ENCODE measurements around the gene ASPSCR1. TPM values are rescaled to one million over a fixed set of nuclear protein-coding genes. Genes with fewer than 3 reads are reported as not detected.

Gene ASPSCR1
- total and polyA plus RNA-seq, 2 of the 13 experiments (the other 11 are each of a cell fraction or from before 2014, with no cell fraction given): 274 to 314 TPM

DNA sequence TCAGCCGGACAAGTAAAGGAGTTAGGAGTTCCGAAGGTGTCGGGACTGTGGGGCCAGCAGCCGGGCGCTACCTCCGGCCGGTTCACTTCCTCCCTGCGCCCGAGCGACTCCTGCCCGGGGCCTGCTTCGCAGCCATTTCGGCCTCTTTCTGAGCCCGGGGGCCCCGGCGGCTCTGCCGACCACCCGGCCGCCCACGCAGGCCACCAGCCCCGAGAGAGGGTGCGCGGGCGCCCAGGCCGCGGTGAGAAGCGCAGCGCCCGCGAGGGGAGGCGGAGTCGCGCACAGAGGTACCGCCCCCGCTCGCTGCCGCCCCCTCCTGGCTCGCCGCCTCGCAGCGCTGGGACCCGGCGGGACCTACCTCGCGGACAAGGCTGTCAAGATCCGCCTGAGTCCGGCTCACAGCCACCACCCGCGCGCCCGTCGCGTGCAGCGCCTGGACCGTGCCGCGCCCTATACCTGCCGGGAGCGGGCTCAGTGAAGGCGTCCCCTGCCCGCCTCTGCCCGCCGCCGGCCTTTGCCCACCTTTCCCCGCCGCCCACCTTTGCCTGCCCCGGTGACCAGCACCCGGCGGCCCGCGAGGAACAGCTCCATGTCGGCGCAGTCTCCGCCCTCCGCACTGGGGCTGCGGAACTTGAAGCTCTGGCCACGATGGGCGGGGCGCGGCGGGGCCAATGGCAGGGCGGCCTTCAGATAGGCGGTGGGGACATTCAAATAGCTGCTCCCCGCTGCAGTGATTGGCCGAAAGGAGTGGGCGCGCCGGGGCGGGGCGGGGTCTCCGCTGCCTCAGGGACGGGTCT lies 59.9 kb downstream of the ASPSCR1 start, which contains the start of gene DCXR (continued):
- TF ChIP-seq, protein P1, sequence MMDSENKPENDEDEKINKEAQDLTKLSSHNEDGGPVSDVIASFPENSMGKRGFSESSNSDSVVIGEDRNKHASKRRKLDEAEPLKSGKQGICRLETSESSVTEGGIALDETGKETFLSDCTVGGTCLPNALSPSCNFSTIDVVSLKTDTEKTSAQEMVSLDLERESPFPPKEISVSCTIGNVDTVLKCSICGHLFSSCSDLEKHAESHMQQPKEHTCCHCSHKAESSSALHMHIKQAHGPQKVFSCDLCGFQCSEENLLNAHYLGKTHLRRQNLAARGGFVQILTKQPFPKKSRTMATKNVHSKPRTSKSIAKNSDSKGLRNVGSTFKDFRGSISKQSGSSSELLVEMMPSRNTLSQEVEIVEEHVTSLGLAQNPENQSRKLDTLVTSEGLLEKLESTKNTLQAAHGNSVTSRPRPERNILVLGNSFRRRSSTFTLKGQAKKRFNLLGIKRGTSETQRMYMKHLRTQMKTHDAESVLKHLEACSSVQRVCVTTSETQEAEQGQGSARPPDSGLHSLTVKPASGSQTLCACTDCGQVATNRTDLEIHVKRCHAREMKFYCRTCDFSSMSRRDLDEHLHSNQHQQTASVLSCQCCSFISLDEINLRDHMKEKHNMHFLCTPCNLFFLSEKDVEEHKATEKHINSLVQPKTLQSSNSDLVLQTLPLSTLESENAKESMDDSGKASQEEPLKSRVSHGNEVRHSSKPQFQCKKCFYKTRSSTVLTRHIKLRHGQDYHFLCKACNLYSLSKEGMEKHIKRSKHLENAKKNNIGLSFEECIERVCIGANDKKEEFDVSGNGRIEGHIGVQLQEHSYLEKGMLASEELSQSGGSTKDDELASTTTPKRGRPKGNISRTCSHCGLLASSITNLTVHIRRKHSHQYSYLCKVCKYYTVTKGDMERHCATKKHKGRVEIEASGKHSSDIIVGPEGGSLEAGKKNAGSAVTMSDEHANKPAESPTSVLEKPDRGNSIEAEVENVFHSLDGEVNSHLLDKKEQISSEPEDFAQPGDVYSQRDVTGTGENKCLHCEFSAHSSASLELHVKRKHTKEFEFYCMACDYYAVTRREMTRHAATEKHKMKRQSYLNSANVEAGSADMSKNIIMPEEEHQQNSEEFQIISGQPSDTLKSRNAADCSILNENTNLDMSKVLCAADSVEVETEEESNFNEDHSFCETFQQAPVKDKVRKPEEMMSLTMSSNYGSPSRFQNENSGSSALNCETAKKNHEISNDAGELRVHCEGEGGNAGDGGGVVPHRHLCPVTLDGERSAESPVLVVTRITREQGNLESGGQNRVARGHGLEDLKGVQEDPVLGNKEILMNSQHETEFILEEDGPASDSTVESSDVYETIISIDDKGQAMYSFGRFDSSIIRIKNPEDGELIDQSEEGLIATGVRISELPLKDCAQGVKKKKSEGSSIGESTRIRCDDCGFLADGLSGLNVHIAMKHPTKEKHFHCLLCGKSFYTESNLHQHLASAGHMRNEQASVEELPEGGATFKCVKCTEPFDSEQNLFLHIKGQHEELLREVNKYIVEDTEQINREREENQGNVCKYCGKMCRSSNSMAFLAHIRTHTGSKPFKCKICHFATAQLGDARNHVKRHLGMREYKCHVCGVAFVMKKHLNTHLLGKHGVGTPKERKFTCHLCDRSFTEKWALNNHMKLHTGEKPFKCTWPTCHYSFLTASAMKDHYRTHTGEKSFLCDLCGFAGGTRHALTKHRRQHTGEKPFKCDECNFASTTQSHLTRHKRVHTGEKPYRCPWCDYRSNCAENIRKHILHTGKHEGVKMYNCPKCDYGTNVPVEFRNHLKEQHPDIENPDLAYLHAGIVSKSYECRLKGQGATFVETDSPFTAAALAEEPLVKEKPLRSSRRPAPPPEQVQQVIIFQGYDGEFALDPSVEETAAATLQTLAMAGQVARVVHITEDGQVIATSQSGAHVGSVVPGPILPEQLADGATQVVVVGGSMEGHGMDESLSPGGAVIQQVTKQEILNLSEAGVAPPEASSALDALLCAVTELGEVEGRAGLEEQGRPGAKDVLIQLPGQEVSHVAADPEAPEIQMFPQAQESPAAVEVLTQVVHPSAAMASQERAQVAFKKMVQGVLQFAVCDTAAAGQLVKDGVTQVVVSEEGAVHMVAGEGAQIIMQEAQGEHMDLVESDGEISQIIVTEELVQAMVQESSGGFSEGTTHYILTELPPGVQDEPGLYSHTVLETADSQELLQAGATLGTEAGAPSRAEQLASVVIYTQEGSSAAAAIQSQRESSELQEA (CRISPR knock-in tag; IDR thresholded peaks at IDR 0.05; ENCODE audit: not compliant biosample characterization): peak; percentile 87
- TF ChIP-seq GLMP (CRISPR knock-in tag; IDR thresholded peaks at IDR 0.05; ENCODE audit: borderline replicate concordance) (no peak), U2AF1 (optimal IDR thresholded peaks at IDR 0.05; ENCODE audit: low read depth, low read length) (no peak), ZSCAN30 (CRISPR knock-in tag; IDR thresholded peaks at IDR 0.05) (0 out of 2 replicates have a peak, but pooled peaks have one; percentile 57), ARNT2 (CRISPR knock-in tag; IDR thresholded peaks at IDR 0.05; ENCODE audit: low read depth) (peak; percentile 98), SAFB2 (CRISPR knock-in tag; IDR thresholded peaks at IDR 0.05; ENCODE audit: borderline replicate concordance, low read depth) (peak; percentile 95; the same call in 1 of the 2 replicates), ATM (IDR thresholded peaks at IDR 0.05; ENCODE audit: borderline replicate concordance) (no peak), U2AF2 (IDR thresholded peaks at IDR 0.05; ENCODE audit: low read depth, low read length) (no peak), FOXA1 (IDR thresholded peaks at IDR 0.05) (no peak), FOXA1 (CRISPR knock-in tag; IDR thresholded peaks at IDR 0.05) (no peak; the same call in 1 of the 2 replicates), PAF1 (CRISPR knock-in tag; IDR thresholded peaks at IDR 0.05) (no peak), ZNF790 (CRISPR knock-in tag; IDR thresholded peaks at IDR 0.05; ENCODE audit: borderline replicate concordance) (peak; percentile 89; the same call in 1 of the 2 replicates), ZNF674 (CRISPR knock-in tag; IDR thresholded peaks at IDR 0.05; ENCODE audit: low read depth) (peak; percentile 72; the same call in 1 of the 2 replicates)
- TF ChIP-seq, protein P2, sequence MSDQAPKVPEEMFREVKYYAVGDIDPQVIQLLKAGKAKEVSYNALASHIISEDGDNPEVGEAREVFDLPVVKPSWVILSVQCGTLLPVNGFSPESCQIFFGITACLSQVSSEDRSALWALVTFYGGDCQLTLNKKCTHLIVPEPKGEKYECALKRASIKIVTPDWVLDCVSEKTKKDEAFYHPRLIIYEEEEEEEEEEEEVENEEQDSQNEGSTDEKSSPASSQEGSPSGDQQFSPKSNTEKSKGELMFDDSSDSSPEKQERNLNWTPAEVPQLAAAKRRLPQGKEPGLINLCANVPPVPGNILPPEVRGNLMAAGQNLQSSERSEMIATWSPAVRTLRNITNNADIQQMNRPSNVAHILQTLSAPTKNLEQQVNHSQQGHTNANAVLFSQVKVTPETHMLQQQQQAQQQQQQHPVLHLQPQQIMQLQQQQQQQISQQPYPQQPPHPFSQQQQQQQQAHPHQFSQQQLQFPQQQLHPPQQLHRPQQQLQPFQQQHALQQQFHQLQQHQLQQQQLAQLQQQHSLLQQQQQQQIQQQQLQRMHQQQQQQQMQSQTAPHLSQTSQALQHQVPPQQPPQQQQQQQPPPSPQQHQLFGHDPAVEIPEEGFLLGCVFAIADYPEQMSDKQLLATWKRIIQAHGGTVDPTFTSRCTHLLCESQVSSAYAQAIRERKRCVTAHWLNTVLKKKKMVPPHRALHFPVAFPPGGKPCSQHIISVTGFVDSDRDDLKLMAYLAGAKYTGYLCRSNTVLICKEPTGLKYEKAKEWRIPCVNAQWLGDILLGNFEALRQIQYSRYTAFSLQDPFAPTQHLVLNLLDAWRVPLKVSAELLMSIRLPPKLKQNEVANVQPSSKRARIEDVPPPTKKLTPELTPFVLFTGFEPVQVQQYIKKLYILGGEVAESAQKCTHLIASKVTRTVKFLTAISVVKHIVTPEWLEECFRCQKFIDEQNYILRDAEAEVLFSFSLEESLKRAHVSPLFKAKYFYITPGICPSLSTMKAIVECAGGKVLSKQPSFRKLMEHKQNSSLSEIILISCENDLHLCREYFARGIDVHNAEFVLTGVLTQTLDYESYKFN (CRISPR knock-in tag; conservative IDR thresholded peaks at IDR 0.05): peak; percentile 69
- TF ChIP-seq, protein P3, sequence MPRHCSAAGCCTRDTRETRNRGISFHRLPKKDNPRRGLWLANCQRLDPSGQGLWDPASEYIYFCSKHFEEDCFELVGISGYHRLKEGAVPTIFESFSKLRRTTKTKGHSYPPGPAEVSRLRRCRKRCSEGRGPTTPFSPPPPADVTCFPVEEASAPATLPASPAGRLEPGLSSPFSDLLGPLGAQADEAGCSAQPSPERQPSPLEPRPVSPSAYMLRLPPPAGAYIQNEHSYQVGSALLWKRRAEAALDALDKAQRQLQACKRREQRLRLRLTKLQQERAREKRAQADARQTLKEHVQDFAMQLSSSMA (CRISPR knock-in tag; IDR thresholded peaks at IDR 0.05): peak; percentile 31; the same call in 1 of the 2 replicates
